HG03039 (cell line): ENCODE results near the gene PRPF6.

ENCODE experiments used
- ATAC-seq: cut with Tn5 transposase; IDR thresholded peaks from one replicate; pipeline ENCODE4 v1.9.1; 2021; ENCODE audit warnings: mild to moderate bottlenecking, moderate library complexity; ENCODE audit not compliant: unreplicated experiment

The PRPF6 gene

DNA sequence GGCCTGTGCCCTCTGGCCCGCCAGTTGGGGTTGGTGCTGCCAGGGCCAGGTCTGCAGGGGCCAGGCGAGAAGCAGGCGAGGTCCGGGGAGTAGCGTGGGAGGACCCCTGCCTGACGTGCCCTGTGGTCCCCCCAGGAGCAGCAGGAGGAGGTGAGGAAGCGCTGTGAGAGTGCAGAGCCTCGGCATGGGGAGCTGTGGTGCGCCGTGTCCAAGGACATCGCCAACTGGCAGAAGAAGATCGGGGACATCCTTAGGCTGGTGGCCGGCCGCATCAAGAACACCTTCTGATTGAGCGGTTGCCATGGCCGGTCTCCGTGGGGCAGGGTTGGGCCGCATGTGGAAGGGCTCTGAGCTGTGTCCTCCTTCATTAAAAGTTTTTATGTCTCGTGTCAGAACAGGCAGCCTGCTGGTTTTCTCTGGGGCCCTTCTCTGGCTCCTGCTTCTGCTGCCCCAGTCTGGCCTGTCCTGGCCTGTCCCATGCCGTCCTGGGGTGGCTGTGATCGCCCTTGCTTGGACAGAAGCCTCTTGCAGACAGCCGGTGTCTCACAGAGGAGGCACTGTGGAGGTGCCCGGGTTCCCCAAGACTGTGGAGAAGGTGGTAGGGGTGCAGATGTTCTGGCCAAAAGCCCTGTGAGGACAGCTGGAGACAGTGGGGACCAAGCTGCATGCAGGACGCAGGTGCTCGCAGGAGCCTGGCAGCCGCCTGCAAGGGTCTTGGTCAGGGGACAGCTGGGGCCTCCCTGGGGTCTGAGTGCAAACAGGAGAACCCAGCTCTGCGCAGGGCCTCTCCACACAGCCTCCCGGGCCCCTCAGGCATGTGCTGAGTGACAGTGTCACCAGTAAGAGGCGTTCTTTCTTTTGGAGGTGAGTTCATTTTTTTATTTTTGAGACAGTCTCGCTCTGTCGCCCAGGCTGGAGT is 52.0 kb downstream of the PRPF6 start:
- ATAC-seq: no peak

DNA sequence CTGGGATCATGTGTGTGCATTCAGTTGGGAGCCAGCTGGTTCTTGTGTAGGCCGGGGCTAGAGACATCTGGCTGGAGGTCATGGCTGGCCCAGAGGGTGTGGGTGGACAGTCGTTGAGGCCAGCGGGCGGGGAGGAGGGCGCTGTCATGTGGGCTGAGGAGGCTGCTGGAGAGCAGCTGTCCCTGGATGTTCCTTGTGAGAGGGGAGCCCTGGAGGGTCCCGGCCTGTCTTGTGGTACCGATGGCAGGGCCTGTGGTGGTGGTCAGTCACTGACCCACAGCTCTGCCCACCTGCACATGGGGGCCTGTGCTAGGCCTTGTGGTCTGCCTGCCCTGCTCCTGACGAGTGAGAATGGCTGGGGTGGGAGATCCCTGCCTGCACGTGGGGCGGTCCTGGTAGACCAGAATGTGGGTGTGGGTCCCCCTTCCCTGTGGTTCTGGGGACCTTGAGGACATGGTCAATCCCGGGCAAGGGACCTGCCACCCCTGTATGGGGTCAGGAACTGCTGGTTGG is 53.1 kb downstream of the PRPF6 start:
- ATAC-seq: no peak

DNA sequence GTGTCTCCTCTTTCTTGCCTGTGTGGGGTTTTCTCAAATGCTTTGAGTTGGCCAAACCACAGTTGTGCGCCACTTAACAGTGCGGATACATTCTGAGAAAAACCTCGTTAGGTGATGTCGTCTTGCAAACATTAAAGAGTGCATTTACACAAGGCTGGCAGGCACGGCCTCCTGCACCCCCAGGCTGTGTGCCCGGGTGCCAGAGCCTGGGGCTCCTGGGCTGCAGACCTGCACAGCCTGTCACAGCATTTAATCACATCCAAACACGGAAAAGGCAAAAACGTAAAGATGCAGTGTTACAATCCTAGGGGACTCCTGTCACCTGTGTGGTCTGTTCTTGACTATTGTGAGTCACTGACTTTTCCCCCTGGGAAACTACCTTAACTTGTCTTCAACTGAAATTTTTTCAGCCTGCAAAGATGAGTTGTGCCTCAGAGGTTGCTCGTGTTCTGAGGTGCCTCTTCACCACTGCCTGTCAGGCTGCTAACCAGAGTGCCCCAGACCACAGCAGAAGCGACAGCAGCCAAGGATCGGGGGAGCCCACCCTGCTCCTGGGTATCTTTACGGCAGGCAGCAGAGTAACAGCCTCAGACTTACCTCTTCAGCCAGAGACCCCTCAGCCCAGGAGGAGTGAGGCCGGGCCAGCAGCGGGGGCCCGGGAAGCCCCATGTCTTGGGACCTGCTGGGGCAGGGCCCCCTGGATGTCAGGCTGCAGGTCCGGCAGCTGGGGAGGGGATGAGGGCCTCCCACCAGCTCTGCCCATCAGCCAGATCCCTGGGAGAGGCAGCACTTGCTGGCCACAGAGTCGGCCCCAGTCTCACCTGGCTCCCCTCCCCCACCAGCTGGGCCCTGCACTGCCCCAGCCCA is 54.4 kb downstream of the PRPF6 start:
- ATAC-seq: no peak

DNA sequence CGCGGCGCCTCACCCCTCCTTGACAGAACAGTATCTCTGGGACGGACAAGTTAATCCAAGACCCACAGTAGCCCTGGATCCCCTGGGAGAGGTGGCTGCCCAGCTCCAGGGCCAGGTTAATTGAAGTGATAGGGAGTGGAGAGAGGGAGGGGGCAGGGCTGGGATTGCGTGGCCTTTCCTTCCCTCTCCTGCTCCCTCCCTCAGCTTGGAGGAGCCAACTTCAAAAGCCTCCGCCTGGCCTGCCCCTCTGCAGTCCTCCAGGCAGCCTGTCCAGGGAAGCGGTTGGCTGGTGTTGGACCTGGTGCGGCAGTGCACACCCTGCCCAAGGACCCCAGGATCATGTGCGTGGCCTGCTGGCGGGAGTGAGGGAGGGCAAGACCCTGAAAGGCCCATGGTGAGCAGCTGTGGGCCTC is 55.0 kb downstream of the PRPF6 start, which contains the start of gene C20orf204:
C20orf204 (plus strand) TSS at position 250 of the 413 bp plus-strand sequence; CDS start at position 392, 142 bp downstream.
- ATAC-seq: no peak

DNA sequence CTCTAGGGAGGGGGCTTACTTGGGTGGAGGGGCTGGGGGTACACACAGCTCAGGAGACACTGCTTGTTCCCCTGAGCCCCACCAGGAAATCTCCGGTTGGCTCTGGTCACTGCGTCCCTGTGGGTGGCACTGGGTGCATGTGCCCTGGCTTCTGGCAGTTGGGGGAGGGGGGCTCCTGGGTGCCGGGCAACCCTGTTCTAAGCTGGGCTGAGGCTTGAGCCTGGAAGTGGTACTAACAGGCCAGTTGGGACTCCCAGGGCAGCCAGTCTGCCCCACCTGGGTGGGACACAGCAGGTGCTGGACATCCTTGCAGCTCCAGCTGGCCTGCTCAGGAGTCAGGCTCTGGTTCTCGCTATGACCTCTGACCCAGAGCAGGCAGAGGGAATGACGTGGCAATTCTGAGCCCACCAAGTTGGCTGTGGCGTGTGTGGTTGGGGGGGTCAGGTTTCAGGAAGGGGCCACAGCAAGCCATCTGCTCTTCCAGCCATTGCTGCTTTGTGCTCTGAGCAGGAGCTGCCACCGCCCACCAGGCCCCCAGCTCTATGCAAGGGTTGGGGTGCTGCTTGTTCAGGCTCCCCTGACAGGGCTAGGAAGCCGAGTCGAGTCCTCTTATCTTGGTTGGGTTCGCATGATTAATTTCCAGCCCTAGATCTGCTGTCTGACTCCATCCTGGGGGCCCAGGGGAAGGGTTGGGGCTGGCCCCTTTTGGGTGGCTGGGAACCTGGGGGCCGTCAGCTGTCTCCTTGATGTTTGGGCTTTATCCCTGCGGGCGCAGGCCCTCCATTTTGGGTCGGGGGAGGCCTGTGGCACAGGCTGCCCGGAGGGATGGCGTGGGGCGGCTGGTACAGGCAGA is 55.6 kb downstream of the PRPF6 start:
- ATAC-seq: no peak

DNA sequence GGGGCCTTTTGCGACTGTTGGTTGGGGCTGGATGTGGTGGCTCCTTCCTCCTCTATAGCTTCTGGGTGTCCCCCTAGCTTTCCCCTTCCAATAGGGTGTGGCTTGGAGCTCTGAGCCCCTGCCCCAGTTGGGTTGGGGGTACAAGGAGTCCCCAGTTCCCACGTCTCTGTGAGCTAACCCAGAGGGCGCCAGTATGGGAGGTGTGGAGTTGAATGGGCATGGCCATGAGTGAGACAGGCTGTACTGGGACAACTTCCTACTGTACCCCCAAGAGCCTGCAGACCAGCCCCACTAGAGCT is 56.2 kb downstream of the PRPF6 start:
- no peak for ATAC-seq

DNA sequence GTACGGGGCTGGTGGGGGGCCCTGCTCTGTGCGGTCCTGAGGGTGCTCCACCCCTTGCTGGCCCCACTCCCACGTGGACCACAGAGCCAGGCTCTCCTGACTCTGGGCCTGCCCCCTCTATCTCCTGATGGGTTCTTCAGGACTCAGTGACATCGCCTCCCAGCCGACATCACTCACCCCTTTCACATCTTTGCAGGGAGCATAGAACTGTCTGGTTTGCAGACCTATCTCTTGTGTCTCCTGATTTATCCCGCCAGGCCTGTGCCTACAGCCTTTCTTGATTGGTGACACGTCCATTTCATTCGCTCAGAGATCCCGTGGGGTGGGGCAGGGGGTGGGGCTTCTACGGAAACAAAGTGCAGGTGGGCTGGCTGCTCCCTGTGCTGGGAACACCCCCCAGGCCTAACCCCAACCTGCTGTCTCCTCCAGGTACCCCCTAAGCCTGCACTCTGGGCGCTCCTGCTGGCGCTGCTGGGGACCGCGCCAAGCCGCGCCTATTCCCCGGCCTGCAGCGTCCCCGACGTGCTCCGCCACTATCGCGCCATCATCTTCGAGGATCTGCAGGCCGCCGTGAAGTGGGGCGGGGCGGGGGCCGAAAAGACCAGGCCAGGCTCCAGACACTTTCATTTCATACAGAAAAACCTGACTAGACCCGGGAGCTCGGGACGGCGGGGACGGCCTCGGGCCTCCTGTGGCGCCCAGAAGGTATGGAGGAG is 56.7 kb downstream of the PRPF6 start:
- no peak for ATAC-seq

DNA sequence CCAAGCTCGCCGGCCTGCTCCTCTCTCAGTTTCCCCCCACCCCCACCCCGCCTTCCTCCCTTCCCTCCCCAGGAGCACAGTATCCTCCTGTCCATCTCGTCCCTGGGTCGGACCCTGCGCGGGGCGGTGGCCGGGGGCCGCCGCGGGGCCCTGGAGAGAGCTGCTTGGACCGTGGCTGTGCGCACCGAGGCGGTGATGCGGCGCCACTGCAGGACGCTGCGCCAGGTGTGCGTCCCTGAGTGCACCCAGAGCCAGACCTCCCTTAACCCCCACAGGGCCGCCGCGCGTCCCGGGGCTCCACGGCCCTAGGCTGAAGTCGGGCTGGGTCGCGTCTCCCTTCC is 57.3 kb downstream of the PRPF6 start:
- ATAC-seq: peak; percentile 17

DNA sequence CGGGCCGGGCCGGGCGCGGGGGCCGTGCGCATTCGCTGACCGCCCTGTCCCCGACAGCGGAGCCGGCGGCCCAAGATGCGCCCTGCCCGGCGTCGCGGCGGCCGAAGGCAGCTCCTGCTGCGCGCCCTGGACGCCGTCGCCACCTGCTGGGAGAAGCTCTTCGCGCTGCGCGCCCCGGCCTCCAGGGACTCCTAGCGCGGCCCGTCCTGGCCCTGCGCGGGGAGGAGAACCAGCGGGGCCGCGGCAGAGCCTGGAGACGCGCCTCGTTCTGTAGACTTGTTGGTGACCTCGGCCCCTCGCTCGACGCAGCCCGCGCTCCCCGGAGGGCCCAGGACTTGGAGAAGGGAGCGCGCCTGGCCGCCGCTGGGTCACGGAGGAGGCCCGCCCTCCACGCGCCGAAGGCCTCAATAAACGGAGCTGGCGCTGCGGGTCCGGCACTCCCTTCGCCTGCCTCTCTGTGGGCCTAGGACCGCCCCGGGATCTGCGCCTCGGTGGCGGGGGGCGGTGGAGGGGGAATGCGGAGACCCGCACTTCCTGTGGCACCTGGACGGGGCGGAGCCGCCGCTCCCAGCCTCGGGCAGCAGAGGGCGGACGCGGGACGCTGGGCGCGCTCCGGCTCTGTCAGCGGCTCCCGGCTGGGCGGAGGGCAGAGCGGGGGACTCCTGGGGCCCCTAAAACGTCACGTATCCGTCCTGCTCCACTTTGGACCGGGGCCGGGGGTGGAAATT is 57.8 kb downstream of the PRPF6 start:
- peak; percentile 41 for ATAC-seq

DNA sequence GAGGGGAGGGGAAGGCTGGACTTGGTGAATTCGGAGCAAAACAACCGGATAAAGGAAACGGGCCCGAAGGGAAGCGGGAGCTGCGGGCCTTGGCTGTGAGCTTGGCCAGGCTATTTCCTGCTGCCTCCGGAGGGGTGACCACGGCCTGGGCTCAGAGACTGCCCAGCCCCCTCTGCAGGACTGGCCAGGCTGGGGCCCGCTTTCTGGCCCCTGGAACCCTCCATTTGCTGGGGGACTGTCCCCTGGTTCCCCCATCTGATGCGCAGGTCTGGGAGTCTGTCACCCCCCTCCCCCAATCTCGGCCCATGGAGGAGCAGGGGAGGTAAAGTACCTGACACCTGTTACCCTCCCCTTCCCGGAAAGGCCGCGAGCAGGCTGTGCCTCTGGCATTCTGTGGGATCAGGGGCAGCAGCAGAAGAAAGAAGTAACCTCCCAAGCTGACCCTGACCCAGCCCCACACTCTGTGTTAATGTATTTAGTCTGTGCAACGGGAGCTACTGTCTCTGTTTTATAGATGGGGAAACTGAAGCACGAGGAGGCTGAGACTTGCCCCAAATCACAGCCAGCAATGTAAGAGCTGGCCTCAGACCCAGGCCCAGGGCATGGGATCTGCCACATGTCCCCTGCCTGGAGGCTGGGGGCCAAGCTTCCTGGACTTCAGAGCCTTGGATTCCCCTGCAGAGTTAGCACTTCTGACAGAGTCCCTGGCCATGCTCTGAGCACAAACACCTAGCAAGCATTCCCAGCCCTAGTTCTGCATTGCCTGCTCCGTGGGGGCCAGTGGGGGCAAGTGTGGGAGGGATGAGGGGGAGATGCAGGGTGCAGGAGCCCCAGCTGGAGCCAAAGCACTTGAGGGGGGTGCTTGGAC is 58.6 kb downstream of the PRPF6 start:
- ATAC-seq: no peak

DNA sequence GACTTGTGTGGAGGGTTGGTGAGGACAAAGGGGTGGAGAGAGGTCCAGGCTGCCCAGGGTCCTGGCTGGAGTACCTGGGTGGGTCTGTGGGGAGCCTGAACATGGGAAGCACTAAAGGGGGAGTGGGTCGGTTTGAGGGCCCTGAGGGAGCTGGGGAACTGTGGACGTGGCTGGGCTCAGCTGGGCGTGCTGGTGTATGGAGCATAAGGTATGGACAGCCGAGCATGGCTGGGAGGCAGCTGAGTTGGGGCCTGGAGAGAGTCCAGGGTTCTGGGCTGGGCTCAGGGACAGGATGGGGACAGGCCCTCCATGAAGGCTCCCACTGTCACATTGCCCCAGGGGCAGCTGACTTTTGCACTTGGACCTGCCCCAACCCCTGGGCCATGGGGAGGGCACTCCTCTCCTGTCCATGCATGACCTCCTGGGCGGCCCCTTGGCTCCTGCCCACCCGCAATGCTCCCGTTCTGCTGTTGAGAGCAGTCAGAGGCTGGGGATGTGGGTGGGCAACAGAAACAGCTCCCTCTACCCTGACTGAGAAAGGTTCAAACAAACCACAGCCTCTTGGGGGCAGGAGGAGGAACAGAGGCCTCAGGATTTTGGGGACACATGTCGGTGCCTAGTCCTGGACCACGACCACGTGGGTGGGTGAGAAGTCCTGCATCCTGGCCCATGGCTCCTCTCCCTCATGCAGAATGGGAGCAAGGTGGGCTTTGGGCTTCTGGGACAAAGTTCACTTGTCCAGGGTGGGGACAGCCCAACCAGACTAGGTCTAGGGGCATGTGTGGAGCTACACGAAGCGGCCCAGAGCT is 59.5 kb downstream of the PRPF6 start:
- no peak for ATAC-seq

DNA sequence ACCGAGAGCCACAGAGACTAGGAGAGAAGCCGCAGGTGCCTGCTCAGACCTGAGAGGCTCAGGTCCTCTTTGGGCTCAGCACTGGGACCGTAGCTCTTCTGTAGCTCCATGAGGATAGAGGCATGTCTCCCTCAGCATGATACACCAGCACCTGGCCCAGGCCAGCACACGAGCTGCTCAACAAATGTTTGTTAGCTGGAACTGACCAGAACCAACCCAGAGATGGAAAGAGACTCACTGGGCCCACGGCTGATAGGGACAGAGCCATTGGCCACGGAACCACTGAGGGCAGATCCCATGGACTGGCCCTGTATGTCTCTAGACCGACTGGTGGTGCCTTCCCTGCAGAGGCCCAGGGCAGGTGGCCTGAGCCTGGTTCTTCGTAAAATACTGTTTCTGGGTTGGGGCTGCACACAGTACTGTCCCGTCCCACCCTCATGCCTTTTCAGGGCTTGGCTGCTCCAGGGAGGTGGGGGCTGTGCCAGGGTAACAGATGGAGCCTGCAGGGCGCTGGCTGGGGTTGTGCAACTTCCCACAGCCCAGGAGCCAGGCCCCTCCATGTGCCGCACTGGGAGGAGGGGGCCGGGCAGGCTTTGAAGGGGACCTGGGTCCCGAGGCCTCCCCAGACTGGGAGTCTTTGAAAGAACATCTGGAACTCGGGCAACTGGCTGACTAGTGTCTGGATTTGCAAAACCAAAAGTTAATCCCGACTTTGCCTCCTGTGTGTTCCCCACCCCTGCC is 60.3 kb downstream of the PRPF6 start:
- ATAC-seq: no peak

DNA sequence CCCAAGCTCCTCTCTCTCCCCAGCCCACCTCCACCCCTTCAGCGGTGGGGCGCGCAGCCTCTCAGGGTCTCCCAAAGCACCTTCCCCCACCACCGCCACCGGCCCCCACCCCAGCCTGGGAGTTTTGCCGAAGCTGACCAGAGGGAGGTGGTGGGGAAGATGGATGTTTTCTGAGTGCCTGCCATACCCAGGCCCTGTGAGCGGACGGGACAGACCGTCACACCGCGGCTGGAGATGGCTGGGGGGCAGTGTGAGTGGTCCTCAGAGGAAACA is 60.8 kb downstream of the PRPF6 start:
- no peak for ATAC-seq

DNA sequence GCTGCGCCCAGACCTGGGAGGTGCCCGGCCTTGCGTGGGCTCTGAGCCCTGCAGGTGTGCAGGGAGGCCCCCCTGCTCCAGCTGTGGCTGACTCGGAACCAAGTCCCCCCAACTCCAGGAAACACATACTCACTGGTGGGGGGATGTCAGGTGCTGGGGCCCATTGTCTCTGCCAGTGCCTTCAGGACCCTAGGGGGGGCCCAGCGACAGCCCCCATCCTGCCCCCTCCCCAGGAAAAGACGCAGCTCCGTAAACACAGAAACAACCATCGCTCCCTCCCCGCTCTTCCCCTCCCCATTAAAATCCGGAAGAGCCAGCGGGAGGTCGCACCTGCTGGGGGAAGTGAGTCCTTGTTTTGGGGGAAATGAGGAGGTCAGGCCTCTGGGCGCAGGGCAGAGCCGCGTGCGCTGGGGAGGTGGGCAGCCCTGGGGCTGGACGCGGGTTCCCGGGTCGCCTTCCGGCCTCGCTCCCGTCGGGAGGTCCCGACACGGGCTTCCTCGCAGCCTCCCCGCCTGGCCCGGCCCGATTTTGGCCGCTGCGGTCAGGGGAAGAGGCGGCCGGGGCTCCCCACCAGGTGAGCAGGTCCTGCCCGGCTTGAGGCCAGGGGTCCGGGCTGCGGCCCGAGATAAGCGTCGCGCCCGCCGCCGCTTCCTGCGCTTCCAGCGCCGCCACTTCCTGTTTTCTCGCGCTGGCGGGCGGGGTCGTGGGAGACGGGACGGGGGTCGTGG is 61.3 kb downstream of the PRPF6 start:
- ATAC-seq: no peak

DNA sequence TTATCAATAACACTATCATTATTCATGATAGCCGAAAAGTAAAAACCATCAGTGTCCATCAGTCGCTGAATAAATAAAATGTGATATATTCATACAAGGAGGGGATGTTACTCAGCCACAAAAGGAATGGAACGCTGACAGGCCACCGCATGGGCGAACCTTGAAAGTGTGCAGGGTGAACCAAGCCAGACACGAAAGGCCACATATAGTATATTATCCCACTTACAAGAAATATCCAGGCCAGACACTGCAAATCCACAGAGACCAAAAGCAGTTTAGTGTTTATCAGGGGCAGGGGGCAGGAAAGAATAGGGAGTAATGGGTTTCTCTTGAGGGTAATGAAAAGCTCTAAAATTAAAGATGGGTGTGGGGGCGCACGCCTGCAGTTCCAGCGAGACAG is 62.8 kb downstream of the PRPF6 start:
- ATAC-seq: no peak

DNA sequence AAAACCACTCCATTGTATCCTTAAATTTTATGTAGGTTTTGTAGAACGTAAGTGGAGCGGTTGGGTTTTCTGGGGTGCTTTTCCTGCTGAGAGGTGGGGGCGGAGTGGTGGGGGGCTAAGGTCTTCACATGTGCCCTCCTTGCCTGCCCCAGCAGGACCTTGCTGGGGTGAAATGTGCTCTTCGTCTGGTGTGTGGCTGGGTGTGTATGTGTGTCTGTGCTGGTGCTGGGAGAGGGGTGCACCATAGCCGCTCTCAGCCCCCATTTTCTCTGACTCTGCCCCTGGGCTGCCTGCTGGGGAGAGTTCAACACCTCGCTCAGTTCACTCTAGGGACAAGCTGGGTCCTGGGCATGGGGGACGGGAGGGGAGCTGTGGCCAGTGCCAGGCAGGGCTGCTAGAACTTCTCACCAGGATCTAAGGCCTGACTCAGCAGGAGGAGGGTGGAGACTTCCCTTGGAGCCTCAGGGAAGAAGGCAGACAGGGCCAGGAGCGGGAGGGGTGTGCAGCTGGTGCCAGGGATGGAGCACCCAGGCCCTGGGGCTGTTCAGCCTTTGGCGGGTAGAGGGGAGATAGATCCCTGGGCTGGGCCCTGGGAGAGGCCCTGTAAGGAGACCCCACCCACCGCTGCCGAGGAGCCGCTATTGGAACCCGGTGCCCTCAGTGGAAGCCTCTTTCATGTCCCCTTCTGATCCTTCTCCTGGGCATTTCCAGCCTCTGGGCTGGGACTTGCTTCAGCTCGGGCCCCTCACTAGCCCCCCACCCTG is 63.7 kb downstream of the PRPF6 start:
- ATAC-seq: no peak
